Measurements from ENCODE around the gene GSTO1. TPM values are rescaled to one million over a fixed set of nuclear protein-coding genes. Genes with fewer than 3 reads are reported as not detected.

The GSTO1 gene
- total RNA-seq, 4 donors from 2014 or later, result 46.4 to 82.3 (median 69.9) TPM

GRCh38 chr10:104293781-104294321 lies 39.2 kb downstream of the GSTO1 start:
- H3K4me3 ChIP-seq (ENCODE audit: low read depth, poor library complexity, severe bottlenecking), result no peak overlapping the region
- intact Hi-C loops (cut with DNase I; ENCODE audit: low total_unique reads), result no loop called here
- 91 to 92% methylated on average over 5 of the region's 5 CpGs for WGBS, 2 donors
- no peak for DNase-seq (ENCODE audit: low spot score in 2 of 2)
- TF ChIP-seq CTCF (IDR thresholded peaks at IDR 0.05) (no peak), POLR2A (IDR thresholded peaks at IDR 0.05) (no peak)

DNA sequence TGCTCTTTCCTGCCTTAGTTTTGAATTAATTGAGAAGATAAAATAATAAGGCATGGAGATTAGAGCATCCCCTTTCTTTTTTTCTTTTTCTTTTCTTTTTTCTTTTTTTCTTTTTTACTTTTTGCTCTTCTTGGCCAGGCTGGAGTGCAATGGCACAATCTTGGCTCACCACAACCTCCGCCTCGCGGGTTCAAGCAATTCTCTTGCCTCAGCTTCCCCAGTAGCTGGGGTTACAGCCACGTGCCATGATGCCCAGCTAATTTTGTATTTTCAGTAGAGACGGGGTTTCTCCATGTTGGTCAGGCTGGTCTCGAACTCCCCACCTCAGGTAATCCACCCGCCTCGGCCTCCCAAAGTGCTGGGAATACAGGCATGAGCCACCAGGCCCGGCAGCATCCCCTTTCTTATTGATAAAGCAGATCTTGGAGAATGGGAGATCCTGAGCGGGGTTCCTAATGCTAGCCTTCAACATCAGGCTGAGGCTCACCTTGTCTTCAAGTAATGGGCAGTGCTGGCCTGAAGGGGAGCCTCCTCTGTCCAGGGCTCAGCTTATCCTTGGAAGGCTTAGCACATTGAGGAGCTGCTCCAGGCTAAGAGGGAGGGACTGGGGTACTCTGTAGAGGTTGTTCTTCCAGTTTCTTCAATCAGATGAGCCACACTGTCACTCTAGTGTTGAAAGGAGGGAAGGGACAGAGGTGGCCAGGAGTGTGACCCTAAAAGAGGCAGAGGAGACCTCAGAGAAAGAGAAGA lies 42.2 kb downstream of the GSTO1 start:
- 95 to 99% methylated on average over 10 of the region's 10 CpGs for WGBS, 2 donors
- no peak overlapping the region for H3K4me3 ChIP-seq (ENCODE audit: low read depth, poor library complexity, severe bottlenecking)
- TF ChIP-seq CTCF (IDR thresholded peaks at IDR 0.05), result no peak
- no peak for TF ChIP-seq POLR2A (IDR thresholded peaks at IDR 0.05)
- intact Hi-C loops (cut with DNase I; ENCODE audit: low total_unique reads), result no loop called here
- DNase-seq (ENCODE audit: low spot score in 2 of 2), result no peak

DNA sequence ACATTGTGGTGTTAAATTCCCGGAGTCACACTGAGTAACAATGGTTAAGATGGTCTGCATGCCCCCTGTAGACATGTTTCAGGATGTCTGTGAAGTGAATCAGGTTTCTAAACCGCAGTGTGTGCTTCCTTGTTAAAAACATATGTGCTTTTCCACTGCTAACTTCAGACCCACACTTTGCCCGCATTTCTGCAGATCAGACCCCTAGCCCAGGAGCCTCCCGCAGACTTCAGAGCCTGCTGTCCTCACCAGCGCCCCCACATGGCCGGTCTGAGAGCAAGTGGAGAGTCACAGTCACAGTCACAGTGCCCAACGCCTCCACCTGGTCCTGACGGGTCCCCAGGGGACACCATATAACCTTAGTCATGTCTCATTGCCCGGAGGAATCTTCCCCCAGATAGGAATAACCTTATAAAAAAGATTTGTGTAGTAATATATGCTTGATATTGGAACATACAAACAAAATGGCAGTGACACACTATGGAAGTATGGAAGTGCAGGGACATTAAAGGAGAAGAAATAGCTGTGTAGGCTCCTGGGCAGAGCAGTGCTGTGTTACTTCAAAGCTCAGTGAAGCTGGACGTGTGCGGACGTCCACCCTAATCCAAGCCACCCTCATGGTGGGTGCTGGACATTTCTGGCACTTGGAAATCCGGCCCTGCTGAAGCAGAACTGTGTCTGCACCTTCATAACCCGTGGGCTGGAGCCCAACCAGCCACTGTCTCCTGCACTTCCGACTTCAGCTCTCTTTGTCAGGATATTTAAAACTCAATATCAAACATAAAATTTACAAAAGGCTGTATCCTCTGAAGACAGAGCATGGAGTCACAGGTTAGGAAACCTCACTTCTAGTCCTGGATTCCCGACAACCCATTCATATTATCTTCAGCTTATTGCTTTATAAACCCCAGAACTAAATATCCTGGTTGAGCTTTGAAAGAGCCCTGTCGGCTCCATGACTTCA lies 43.3 kb downstream of the GSTO1 start:
- DNase-seq (ENCODE audit: low spot score in 2 of 2), result peak in 1 of 2 donors; percentile 84
- TF ChIP-seq CTCF (IDR thresholded peaks at IDR 0.05), result no peak
- TF ChIP-seq POLR2A (IDR thresholded peaks at IDR 0.05), result no peak
- WGBS, 2 donors, result 71 to 76% methylated on average over 17 of the region's 17 CpGs

GRCh38 chr10:104299031-104299904 lies 44.6 kb downstream of the GSTO1 start:
- no peak overlapping the region for H3K4me3 ChIP-seq (ENCODE audit: low read depth, poor library complexity, severe bottlenecking)
- 62 to 67% methylated on average over 13 of the region's 13 CpGs for WGBS, 2 donors
- intact Hi-C loops (cut with DNase I; ENCODE audit: low total_unique reads), result no loop called here
- no peak for DNase-seq (ENCODE audit: low spot score in 2 of 2)
- TF ChIP-seq CTCF (IDR thresholded peaks at IDR 0.05) (no peak), POLR2A (IDR thresholded peaks at IDR 0.05) (no peak)

More for the DNA sequence above, 43.3 kb downstream of the GSTO1 start:
- no peak overlapping the region for H3K4me3 ChIP-seq (ENCODE audit: low read depth, poor library complexity, severe bottlenecking)
- intact Hi-C loops (cut with DNase I; ENCODE audit: low total_unique reads), result no loop called here
